Renal pelvis (tissue), 4 donors: ENCODE data around the gene RAPGEF4. TPM values are rescaled to one million over a fixed set of nuclear protein-coding genes. Genes with fewer than 3 reads are reported as not detected.

ENCODE experiments used
- DNase-seq: peaks from one replicate; pipeline ENCODE4 v3.0.0-alpha.2; 2013
- polyA plus RNA-seq, 3 donors: library from polyadenylated mRNA; unstranded; fragments of 120-200 nt; gene quantifications; one replicate each; pipeline ENCODE4 v1.2.1, GENCODE V29; 2013; ENCODE audit not compliant: insufficient read length in 3 of 3

RAPGEF4 gene
- polyA plus RNA-seq, 3 donors: 7.9 to 13.0 (median 10.2) TPM

- no peak for DNase-seq
These were observed 124.7 kb downstream of the RAPGEF4 start for GRCh38 chr2:172860336-172860707.

GRCh38 chr2:172861098-172861497 is 125.5 kb downstream of the RAPGEF4 start:
- DNase-seq: no peak

GRCh38 chr2:172861656-172862476 is 126.2 kb downstream of the RAPGEF4 start:
- no peak for DNase-seq

- no peak for DNase-seq
These were observed 127.7 kb downstream of the RAPGEF4 start for GRCh38 chr2:172863341-172863740.

- DNase-seq: no peak
These were observed 128.5 kb downstream of the RAPGEF4 start for GRCh38 chr2:172864182-172864581.

- DNase-seq: no peak
These were observed 129.8 kb downstream of the RAPGEF4 start for GRCh38 chr2:172865422-172865821.

GRCh38 chr2:172869861-172870260 is 134.2 kb downstream of the RAPGEF4 start:
- DNase-seq: no peak

- DNase-seq: no peak
These were observed 134.8 kb downstream of the RAPGEF4 start for GRCh38 chr2:172870396-172870795.

- no peak for DNase-seq
These were observed 142.2 kb downstream of the RAPGEF4 start for GRCh38 chr2:172877826-172878225.

- no peak for DNase-seq
These were observed 142.6 kb downstream of the RAPGEF4 start for GRCh38 chr2:172878260-172878659.

- DNase-seq: no peak
These were observed 148.7 kb downstream of the RAPGEF4 start for GRCh38 chr2:172884336-172884735.

- DNase-seq: no peak
These were observed 150.4 kb downstream of the RAPGEF4 start for GRCh38 chr2:172885996-172886395.

- no peak for DNase-seq
These were observed 151.6 kb downstream of the RAPGEF4 start for GRCh38 chr2:172887280-172887679.

GRCh38 chr2:172888714-172889669 is 153.3 kb downstream of the RAPGEF4 start:
- DNase-seq: no peak

- DNase-seq: no peak
These were observed 154.3 kb downstream of the RAPGEF4 start for GRCh38 chr2:172889768-172890430.

GRCh38 chr2:172893111-172893510 is 157.5 kb downstream of the RAPGEF4 start:
- DNase-seq: no peak

- DNase-seq: no peak
These were observed 158.0 kb downstream of the RAPGEF4 start for GRCh38 chr2:172893671-172894070.

- DNase-seq: no peak
These were observed 159.2 kb downstream of the RAPGEF4 start for GRCh38 chr2:172894689-172895387.

GRCh38 chr2:172896661-172897081 is 161.0 kb downstream of the RAPGEF4 start:
- no peak for DNase-seq

GRCh38 chr2:172900871-172901270 is 165.2 kb downstream of the RAPGEF4 start:
- DNase-seq: no peak

GRCh38 chr2:172901913-172902312 is 166.3 kb downstream of the RAPGEF4 start:
- DNase-seq: no peak

- DNase-seq: no peak
These were observed 168.6 kb downstream of the RAPGEF4 start for GRCh38 chr2:172904236-172904635.
